Activated naive CD4-positive, alpha-beta T cell treated with anti-CD3 and anti-CD28 coated beads, Interleukin-2, amount 50 U/mL, for 72 hours (primary cell): Measurements from ENCODE around the gene FMNL2. TPM values are rescaled to one million over a fixed set of nuclear protein-coding genes. Genes with fewer than 3 reads are reported as not detected.
A peak's percentile ranks its signal among the peaks of the same experiment; 100 is the strongest.

Experiments
- ATAC-seq, 2 donors: fragments of 150-1000 bp; cut with Tn5 transposase; 2 replicates each; pipeline ENCODE4 v1.10.0; 2021; ENCODE audit warnings: mild to moderate bottlenecking in 2 of 2, moderate library complexity in 2 of 2
- DNase-seq, 2 donors: peaks; one replicate each; pipeline ENCODE4 v3.0.0; 2021 to 2022; ENCODE audit warnings: low spot score in 2 of 2
- H3K27ac Mint-ChIP-seq, 2 donors: one replicate each; pipeline ENCODE4 v1.8.0; 2022; ENCODE audit warnings: mild to moderate bottlenecking in 2 of 2, mixed read lengths in 2 of 2
- H3K36me3 Mint-ChIP-seq, 2 donors: one replicate each; pipeline ENCODE4 v1.8.0; 2022; ENCODE audit warnings: mixed read lengths in 2 of 2
- H3K9me3 Mint-ChIP-seq, 2 donors: one replicate each; pipeline ENCODE4 v1.8.0; 2022; ENCODE audit warnings: mixed read lengths in 2 of 2
- total RNA-seq, 2 donors: library from RNA; stranded (reverse); gene quantifications; one replicate each; pipeline ENCODE4 v1.2.3, GENCODE V29; 2022

Gene FMNL2
- total RNA-seq, 2 donors from 2014 or later: 0.34 to 8.0 TPM

DNA sequence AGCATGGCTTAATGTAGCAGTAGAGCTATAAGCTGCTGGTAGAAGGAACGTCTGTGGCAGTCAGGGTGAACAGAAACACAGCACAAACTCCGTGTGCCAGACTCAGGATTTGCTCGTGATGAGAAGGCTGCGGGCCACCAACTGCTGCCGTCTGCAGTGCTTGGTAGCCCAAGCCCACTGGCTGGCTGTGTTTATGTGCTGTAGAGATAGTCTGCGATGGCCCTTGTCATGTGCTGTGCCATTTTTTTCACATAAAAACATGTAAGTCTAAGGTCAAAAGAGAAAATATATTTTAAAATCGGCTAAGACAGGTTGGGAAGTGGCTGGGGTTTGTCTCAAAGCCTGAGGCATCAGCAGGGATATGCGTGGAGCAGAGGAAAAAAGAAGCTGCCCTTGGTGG, 303.6 kb downstream of the FMNL2 start:
- no peaks in the 10 kb centered on the region for H3K9me3 Mint-ChIP-seq
- ATAC-seq: no peak
- no peaks in the 10 kb centered on the region for H3K36me3 Mint-ChIP-seq
- DNase-seq: no peak
- H3K27ac Mint-ChIP-seq: no peak overlapping the region

DNA sequence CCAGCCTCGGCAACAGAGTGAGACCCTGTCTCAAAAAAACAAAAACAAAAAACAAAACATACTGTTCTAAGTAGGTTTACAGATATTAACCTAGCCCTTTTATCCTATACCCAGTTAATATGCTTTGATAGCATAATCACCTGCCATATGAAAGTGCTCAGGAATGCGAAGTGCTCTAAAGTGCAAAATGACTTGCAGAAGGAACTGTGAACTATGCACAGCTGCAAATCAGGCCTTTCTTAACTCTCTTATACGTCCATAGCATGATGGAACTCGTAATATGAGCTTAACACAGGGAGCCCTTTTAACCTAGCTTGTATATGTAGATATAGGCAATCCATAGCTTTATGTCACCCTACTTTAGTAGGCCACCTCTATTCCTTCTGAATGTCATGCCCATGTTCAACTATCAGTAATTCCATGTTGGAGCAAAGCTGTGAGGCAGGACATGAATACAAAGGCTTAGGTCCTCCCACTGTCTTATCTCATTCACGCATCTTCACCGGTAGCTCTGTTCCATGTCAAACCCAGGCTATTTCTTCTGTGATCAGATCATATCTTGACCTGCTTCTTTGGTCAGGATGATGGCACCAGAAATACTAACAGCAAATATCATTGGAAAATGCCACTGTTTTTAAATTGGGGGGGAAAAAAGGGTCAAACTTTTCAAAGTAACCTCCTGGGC, 309.4 kb downstream of the FMNL2 start:
- no peaks in the 10 kb centered on the region for H3K9me3 Mint-ChIP-seq
- peak overlapping the region in 1 of 2 donors; percentile 15 for H3K27ac Mint-ChIP-seq
- no peak for DNase-seq
- H3K36me3 Mint-ChIP-seq: peaks cover 0 to 6% of the 10 kb centered on the region in 2 donors
- ATAC-seq: no peak

DNA sequence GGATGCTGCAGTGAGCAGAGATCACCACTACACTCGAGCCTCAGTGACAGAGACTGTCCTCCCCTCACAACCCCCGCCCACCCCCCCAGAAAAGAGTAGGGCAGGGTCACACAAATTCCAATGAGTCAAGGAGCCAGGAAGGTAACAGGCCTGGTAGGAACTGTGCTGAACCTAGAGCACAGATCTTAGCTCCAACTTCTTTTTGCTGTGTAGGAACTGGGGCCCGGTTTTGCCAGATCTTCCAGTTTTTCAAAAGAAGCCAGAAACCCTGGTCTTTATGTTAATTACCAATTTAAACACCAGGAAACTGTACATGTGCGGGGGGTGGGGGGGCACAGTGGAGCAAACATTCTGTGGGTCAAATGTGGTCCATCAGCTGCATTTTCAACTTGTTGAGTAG, 311.3 kb downstream of the FMNL2 start:
- no peak for ATAC-seq
- no peaks in the 10 kb centered on the region for H3K9me3 Mint-ChIP-seq
- no peak overlapping the region for H3K27ac Mint-ChIP-seq

GRCh38 chr2:152646775-152647174, 311.8 kb downstream of the FMNL2 start:
- Mint-ChIP-seq H3K9me3 (no peaks in the 10 kb centered on the region), H3K36me3 (peaks cover 0 to 6% of the 10 kb centered on the region in 2 donors), H3K27ac (peak overlapping the region in 1 of 2 donors; percentile 19)
- no peak for DNase-seq
- no peak for ATAC-seq

More for the DNA sequence above, 311.3 kb downstream of the FMNL2 start:
- no peak for DNase-seq
- H3K36me3 Mint-ChIP-seq: peaks cover 0 to 6% of the 10 kb centered on the region in 2 donors

DNA sequence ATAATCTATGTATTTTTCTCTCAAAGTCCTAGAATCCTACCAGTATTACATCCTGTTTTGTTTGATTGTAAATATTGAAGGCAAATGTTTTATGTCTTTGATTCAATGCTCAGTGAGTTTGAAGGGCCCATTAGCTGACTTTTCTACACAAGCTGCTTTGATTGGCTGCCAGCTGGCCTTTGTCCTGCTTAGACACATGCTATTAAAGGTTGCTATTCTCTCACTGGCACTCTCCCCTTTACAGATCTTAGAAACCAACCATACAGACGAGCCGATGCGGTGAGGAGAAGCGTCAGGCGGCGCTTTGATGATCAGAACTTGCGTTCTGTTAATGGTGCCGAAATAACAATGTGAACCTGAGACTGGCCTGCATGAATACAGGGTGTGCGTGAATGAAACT, 312.6 kb downstream of the FMNL2 start:
- H3K36me3 Mint-ChIP-seq: peaks cover 0 to 6% of the 10 kb centered on the region in 2 donors
- DNase-seq (no peak), ATAC-seq (no peak)
- H3K27ac Mint-ChIP-seq: peak overlapping the region in 1 of 2 donors; percentile 79
- H3K9me3 Mint-ChIP-seq: no peaks in the 10 kb centered on the region

DNA sequence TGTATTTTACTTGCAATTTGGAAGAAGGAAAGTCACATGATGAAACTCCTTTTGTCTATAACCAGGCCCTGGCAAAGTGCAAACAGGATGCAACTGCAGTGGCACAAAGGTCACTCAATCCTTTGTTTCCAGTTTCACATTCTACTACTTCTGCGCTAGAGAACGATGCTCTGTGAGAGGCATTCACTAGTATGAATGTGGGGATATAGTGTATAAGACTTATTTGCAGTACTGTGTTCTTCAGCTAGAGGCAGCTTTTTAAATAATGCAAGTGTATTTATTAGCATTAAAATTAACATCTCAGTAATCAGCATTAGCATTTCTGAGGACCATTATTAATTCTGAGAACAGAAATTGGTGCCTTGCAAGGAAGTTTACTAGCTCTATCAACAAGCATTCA, 313.4 kb downstream of the FMNL2 start:
- Mint-ChIP-seq H3K36me3 (peaks cover 0 to 6% of the 10 kb centered on the region in 2 donors), H3K27ac (peak overlapping the region in 1 of 2 donors; percentile 50), H3K9me3 (no peaks in the 10 kb centered on the region)
- ATAC-seq: no peak
- DNase-seq: no peak

- ATAC-seq (no peak), DNase-seq (no peak)
- Mint-ChIP-seq H3K9me3 (no peaks in the 10 kb centered on the region), H3K27ac (no peak overlapping the region), H3K36me3 (no peaks in the 10 kb centered on the region)
These were observed 315.0 kb downstream of the FMNL2 start for GRCh38 chr2:152649997-152650396.

DNA sequence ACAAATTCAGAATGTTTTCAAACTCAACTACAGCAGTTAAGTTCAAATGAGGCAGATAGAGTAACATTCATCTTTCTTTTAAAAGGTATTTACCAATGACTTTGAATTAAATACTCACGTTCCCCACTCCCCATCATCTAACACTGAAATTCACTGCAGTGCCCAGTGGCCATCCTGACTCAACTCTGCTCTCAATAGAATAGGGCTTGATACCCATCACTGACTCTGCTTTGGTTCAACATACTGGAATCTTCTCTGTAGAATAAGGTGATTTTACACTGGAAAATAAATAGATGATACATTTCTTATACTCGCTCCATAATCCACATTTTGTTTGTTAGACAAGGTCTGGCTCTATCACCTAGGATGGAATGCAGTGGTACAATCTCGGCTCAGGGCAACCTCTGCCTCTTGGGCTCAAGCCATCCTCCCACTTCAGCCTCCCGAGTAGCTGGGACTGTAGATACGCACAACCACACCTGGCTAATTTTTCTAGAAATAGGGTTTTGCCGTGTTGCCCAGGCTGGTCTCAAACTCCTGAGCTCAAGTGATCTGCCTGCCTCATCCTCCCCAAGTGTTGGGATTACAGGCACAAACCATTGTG, 315.9 kb downstream of the FMNL2 start:
- DNase-seq (no peak), ATAC-seq (no peak)
- Mint-ChIP-seq H3K9me3 (no peaks in the 10 kb centered on the region), H3K36me3 (no peaks in the 10 kb centered on the region), H3K27ac (peak overlapping the region in 1 of 2 donors; percentile 23)

DNA sequence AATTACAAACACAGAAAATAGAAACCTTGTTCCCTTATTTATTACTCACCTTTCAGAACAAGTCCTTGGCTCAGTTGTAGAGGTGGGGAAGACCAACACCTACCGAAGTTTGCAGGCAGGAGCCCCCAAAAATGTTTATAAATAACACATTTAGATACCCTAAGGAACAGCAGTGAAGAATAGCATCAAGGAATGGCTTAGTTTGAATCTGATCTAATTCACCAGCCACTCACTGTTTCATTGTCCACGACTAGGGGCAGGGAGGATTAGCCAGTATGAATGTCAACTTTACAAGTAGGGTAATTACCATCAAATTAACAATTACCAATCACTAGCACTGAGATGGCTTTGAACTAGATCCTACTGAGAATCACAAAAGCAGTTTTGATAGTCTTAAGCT, 316.9 kb downstream of the FMNL2 start:
- DNase-seq: no peak
- Mint-ChIP-seq H3K27ac (no peak overlapping the region), H3K9me3 (no peaks in the 10 kb centered on the region), H3K36me3 (peaks cover 5 to 8% of the 10 kb centered on the region in 2 donors)
- ATAC-seq: no peak

DNA sequence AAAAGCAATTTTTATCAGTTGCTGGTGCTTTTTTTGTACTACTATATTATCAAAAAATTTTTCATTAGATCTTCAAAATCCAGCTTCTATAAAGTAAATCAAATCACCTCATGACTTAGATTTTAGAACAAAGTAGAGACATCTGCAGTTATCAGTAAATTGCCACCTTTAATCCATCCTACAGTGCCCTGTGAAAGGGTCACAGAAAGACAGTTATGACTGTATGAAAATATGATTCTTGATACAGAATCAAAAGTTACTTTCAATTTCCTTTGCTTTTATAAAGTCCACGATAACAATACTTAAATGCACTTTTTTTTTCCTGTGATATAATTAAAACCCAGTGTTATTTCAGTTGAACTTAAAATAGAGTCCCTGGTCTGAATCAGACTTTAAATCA, 320.9 kb downstream of the FMNL2 start:
- peak overlapping the region in 1 of 2 donors; percentile 61 for H3K27ac Mint-ChIP-seq

DNA sequence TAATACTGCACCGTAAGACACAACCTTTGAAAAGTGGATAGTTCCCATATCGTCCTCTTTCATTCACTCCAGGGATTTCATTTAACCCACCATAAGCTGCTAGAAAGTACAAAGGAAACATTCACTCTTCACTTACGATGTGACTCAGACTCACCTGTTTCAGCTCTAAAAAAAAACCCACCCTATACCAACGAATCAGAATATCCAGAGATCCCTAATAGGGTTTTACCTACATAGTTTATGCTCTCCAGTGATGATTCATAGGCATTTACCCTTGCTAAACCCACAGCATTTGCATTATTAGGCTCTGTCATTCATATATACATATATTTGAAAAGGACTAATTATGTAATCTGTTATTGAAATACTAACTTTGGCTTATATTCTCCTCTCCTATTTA, 322.1 kb downstream of the FMNL2 start:
- Mint-ChIP-seq H3K36me3 (peaks cover 5 to 26% of the 10 kb centered on the region in 2 donors), H3K9me3 (no peaks in the 10 kb centered on the region), H3K27ac (peak overlapping the region; percentile 24 to 61)
- DNase-seq (no peak), ATAC-seq (peak; percentile 87 to 88)

More for the DNA sequence above, 320.9 kb downstream of the FMNL2 start:
- DNase-seq (no peak), ATAC-seq (peak; percentile 72 to 77)
- H3K36me3 Mint-ChIP-seq: peaks cover 5 to 26% of the 10 kb centered on the region in 2 donors
- no peaks in the 10 kb centered on the region for H3K9me3 Mint-ChIP-seq

DNA sequence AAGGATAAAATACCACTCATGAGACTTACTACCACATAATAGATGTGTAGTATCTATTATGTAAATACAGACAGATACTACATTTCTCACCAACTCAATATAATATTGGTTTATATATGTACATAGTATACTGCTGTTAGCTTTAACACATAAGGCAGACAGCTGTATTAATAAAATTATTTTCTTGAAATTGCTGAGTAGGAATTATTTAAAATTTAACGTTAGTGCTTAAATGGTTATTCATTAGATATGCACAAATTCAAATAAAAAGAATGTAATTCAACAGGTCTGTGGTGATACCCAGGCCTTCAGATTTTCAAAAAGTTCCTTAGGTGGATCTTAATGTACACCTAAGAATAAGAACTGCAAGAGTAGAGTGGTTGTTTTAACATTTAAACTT, 323.2 kb downstream of the FMNL2 start:
- no peak for ATAC-seq
- Mint-ChIP-seq H3K9me3 (no peaks in the 10 kb centered on the region), H3K27ac (no peak overlapping the region), H3K36me3 (peaks cover 5 to 26% of the 10 kb centered on the region in 2 donors)
- no peak for DNase-seq

DNA sequence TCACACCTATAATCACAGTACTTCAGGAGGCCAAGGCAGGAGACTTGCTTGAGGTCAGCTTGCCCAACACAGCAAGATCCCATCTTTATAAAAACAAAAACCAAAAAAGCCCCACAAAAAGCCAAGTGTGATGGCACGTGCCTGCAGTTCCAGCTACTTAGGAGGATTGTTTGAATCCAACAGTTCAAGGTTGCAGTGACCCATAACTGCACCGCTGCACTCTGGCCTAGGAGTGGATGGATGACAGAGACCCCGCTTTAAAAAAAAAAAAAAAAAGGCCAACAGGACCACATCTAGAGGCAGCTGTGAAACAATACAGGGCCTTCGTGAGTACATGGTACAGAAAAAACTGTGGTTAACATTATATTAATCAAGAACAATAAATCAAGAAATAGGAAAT, 326.1 kb downstream of the FMNL2 start:
- Mint-ChIP-seq H3K36me3 (peaks cover 6 to 24% of the 10 kb centered on the region in 2 donors), H3K9me3 (no peaks in the 10 kb centered on the region), H3K27ac (no peak overlapping the region)
- no peak for ATAC-seq
- DNase-seq: no peak

- Mint-ChIP-seq H3K36me3 (peaks cover 0 to 9% of the 10 kb centered on the region in 2 donors), H3K27ac (no peak overlapping the region), H3K9me3 (no peaks in the 10 kb centered on the region)
- DNase-seq: no peak
- ATAC-seq: no peak
These were observed 329.8 kb downstream of the FMNL2 start for GRCh38 chr2:152664725-152665124.

GRCh38 chr2:152674334-152674733, 339.4 kb downstream of the FMNL2 start:
- ATAC-seq (no peak), DNase-seq (no peak)
- peak overlapping the region in 1 of 2 donors; percentile 72 for H3K27ac Mint-ChIP-seq
- H3K9me3 Mint-ChIP-seq: no peaks in the 10 kb centered on the region
- H3K36me3 Mint-ChIP-seq: peaks cover 5 to 17% of the 10 kb centered on the region in 2 donors

DNA sequence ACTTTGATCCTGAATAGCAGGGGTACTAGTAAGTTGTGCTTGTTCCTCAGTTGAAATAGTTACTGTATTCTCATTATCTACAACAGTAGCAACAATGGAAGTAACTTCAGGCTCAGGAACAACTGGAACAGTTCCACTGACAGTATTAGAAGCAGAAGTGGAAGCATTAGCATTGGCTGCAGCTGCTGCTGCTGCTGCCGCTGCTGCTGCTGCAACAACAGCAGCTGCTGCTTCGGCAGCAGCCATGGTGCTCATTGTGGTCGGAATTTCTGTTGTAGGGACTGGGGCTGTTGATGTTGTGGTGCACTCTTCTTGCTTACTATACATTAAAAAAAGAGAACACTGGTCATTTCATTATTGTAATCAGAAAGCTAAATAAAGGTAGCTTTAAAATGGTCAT, 341.5 kb downstream of the FMNL2 start:
- no peaks in the 10 kb centered on the region for H3K9me3 Mint-ChIP-seq
- DNase-seq: no peak
- H3K36me3 Mint-ChIP-seq: peaks cover 15 to 22% of the 10 kb centered on the region in 2 donors
- H3K27ac Mint-ChIP-seq: peak overlapping the region in 1 of 2 donors; percentile 53
- no peak for ATAC-seq

GRCh38 chr2:152678808-152679207, 343.8 kb downstream of the FMNL2 start:
- peaks cover 10 to 16% of the 10 kb centered on the region in 2 donors for H3K36me3 Mint-ChIP-seq

DNA sequence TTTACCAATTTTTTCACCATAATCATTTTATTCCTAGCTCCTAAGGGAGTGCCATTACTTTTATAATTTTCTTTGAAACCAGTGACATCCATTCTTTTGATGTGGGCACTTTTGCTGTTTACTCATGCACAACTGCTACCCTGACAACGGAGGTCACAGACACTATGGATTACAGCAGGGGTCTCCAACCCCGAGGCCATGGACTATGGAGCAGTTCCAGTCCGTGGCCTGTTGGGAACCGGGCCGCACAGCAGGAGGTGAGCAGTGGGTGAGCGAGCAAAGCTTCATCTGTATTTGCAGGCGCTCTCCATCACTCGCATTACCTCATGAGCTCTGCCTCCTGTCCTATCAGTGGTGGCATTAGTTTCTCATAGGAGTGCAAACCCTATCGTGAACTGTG, 347.7 kb downstream of the FMNL2 start:
- Mint-ChIP-seq H3K27ac (no peak overlapping the region), H3K36me3 (peaks cover 14 to 15% of the 10 kb centered on the region in 2 donors), H3K9me3 (no peaks in the 10 kb centered on the region)
- ATAC-seq: no peak
- DNase-seq: no peak

More at GRCh38 chr2:152678808-152679207, 343.8 kb downstream of the FMNL2 start:
- ATAC-seq (no peak), DNase-seq (no peak)
- Mint-ChIP-seq H3K27ac (no peak overlapping the region), H3K9me3 (no peaks in the 10 kb centered on the region)
